Neural progenitor cell (in vitro differentiated cells): ENCODE data around the gene COQ7. TPM values are rescaled to one million over a fixed set of nuclear protein-coding genes. Genes with fewer than 3 reads are reported as not detected.

Source experiments
- DNase-seq: peaks from one replicate; pipeline ENCODE4 v3.0.0-alpha.2; 2016; ENCODE audit warnings: low spot score
- H2AFZ ChIP-seq: fragments of 200-600 bp; sonication (generic); replicated peaks from 2 replicates; pipeline ENCODE4 v1.6.1; 2016; ENCODE audit warnings: antibody characterized with exemption
- H3F3A ChIP-seq: fragments of 200-600 bp; sonication (generic); 2 replicates; pipeline ENCODE4 v1.6.1; 2016; ENCODE audit warnings: antibody characterized with exemption, low read depth
- H3K27ac ChIP-seq: fragments of 200-600 bp; sonication (generic); 2 replicates; pipeline ENCODE4 v1.5.1; 2016; ENCODE audit warnings: mild to moderate bottlenecking
- H3K27me3 ChIP-seq: fragments of 200-600 bp; sonication (generic); 2 replicates; pipeline ENCODE4 v1.6.1; 2016; ENCODE audit warnings: mild to moderate bottlenecking, moderate library complexity
- H3K36me3 ChIP-seq: fragments of 200-600 bp; sonication (generic); 2 replicates; pipeline ENCODE4 v1.5.1; 2016
- H3K4me1 ChIP-seq: fragments of 200-600 bp; sonication (generic); 2 replicates; pipeline ENCODE4 v1.6.1; 2016; ENCODE audit warnings: mixed run types
- H3K4me2 ChIP-seq: fragments of 200-600 bp; sonication (generic); 2 replicates; pipeline ENCODE4 v1.6.1; 2016
- H3K4me3 ChIP-seq: fragments of 200-600 bp; sonication (generic); 2 replicates; pipeline ENCODE4 v1.5.1; 2016
- H3K79me2 ChIP-seq: fragments of 200-600 bp; sonication (generic); 2 replicates; pipeline ENCODE4 v1.6.1; 2016; ENCODE audit warnings: low read depth
- H3K9ac ChIP-seq: fragments of 200-600 bp; sonication (generic); 2 replicates; pipeline ENCODE4 v1.6.1; 2016
- H3K9me3 ChIP-seq: fragments of 200-600 bp; sonication (generic); 2 replicates; pipeline ENCODE4 v1.5.1; 2016; ENCODE audit warnings: low read depth
- H4K20me1 ChIP-seq: fragments of 200-600 bp; sonication (generic); 2 replicates; pipeline ENCODE4 v1.6.1; 2016; ENCODE audit warnings: low read depth
- H3K27ac Mint-ChIP-seq: 3 replicates; pipeline ENCODE4 v1.8.0; 2021; ENCODE audit warnings: mixed read lengths
- H3K27me3 Mint-ChIP-seq: 2 replicates; pipeline ENCODE4 v1.8.0; 2022; ENCODE audit warnings: low read depth, mild to moderate bottlenecking, inconsistent platforms, moderate library complexity, mixed read lengths; ENCODE audit not compliant: insufficient read depth
- H3K36me3 Mint-ChIP-seq: 3 replicates; pipeline ENCODE4 v1.8.0; 2021; ENCODE audit warnings: mixed read lengths
- H3K4me1 Mint-ChIP-seq: 3 replicates; pipeline ENCODE4 v1.8.0; 2021; ENCODE audit warnings: mixed read lengths
- H3K4me3 Mint-ChIP-seq: 3 replicates; pipeline ENCODE4 v1.8.0; 2021; ENCODE audit warnings: mild to moderate bottlenecking, moderate library complexity, mixed read lengths
- H3K9me3 Mint-ChIP-seq: 3 replicates; pipeline ENCODE4 v1.8.0; 2020; ENCODE audit warnings: mixed read lengths
- EZH2 ChIP-seq: fragments of 200-600 bp; sonication (generic); IDR thresholded peaks from 2 replicates; pipeline ENCODE4 v1.6.1; 2017; ENCODE audit warnings: antibody characterized with exemption, mild to moderate bottlenecking, moderate library complexity
- EZH2phosphoT487 ChIP-seq: fragments of 200-600 bp; sonication (generic); IDR thresholded peaks from 2 replicates; pipeline ENCODE4 v1.6.1; 2017; ENCODE audit warnings: antibody characterized with exemption
- total RNA-seq: library from RNA; depleted of rRNA; stranded (reverse); fragments of >200 nt; gene quantifications from 2 replicates; pipeline ENCODE4 v1.2.3, GENCODE V29; 2015; ENCODE audit warnings: low replicate concordance
- TF ChIP-seq, protein P1 (sequence below): fragments of 200-600 bp; sonication (generic); IDR thresholded peaks from 2 replicates; pipeline ENCODE4 v1.5.1; 2017; ENCODE audit warnings: antibody characterized with exemption, mild to moderate bottlenecking

Gene COQ7
- total RNA-seq, 1 donor from 2014 or later: 22.9 TPM

DNA sequence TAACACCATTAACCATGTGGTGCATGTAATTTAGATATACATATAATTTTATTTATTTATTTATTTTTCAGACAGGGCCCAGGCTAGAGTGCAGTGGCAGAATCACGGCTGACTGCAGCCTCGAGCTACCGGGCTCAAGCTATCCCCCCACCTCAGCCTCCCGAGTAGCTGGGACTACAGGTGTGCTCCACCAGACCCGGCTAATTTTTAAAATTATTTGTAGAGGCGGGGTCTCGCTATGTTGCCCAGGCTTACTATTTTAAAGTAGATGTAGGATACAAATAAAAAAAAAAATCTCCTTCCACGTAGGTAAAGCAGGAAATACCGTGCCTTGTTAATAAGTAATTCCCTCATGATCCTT, 446 bp upstream of the COQ7 start:
- Histone ChIP-seq H3K36me3 (no peaks in the 10 kb centered on the region), H3K4me2 (peak overlapping the region; percentile 69), H3K27ac (no peak overlapping the region), H3K4me1 (no peaks in the 10 kb centered on the region), H4K20me1 (no peaks in the 10 kb centered on the region), H3K27me3 (no peaks in the 10 kb centered on the region), H3K4me3 (peak overlapping the region; percentile 87), H3K9ac (no peak overlapping the region), H2AFZ (peak overlapping the region; percentile 54), H3F3A (no peaks in the 10 kb centered on the region), H3K79me2 (peaks cover 16% of the 10 kb centered on the region), H3K9me3 (no peaks in the 10 kb centered on the region)
- Mint-ChIP-seq H3K4me3 (peak overlapping the region; percentile 95), H3K27ac (peak overlapping the region; percentile 97), H3K9me3 (no peaks in the 10 kb centered on the region), H3K36me3 (peaks cover 4% of the 10 kb centered on the region), H3K27me3 (peaks cover 4% of the 10 kb centered on the region), H3K4me1 (peaks cover 7% of the 10 kb centered on the region)
- no peak for DNase-seq
- TF ChIP-seq EZH2phosphoT487 (no peak), EZH2 (no peak)
- TF ChIP-seq, protein P1, sequence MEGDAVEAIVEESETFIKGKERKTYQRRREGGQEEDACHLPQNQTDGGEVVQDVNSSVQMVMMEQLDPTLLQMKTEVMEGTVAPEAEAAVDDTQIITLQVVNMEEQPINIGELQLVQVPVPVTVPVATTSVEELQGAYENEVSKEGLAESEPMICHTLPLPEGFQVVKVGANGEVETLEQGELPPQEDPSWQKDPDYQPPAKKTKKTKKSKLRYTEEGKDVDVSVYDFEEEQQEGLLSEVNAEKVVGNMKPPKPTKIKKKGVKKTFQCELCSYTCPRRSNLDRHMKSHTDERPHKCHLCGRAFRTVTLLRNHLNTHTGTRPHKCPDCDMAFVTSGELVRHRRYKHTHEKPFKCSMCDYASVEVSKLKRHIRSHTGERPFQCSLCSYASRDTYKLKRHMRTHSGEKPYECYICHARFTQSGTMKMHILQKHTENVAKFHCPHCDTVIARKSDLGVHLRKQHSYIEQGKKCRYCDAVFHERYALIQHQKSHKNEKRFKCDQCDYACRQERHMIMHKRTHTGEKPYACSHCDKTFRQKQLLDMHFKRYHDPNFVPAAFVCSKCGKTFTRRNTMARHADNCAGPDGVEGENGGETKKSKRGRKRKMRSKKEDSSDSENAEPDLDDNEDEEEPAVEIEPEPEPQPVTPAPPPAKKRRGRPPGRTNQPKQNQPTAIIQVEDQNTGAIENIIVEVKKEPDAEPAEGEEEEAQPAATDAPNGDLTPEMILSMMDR: no peak

DNA sequence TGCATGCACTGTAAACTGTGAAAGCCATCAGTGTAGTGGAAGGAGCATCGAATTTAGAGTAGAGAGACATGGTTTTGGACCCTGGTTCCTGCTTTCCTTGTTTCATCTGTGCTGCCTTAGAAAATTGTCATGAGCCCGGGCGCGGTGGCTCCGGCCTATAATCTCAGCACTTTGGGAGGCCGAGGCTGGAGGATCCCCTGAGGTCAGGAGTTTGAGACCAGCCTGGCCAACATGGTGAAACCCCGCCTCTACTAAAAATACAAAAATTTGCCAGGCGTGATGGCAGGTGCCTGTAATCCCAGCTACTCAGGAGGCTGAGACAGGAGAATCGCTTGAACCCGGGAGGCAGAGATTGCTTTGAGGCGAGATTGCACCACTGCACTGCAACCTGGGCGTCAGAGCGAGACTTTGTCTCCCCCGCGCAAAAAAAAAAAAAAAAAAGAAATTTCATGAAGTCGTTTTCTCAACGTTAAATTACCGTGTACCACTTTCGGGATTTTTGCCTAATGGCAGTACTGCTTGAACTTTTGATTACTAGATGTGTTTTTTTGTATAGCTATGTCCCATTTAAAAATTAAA, 912 bp downstream of the COQ7 start:
- H3K27ac Mint-ChIP-seq: peak overlapping the region; percentile 97
- TF ChIP-seq EZH2 (no peak), EZH2phosphoT487 (no peak)
- TF ChIP-seq, protein P1: no peak

DNA sequence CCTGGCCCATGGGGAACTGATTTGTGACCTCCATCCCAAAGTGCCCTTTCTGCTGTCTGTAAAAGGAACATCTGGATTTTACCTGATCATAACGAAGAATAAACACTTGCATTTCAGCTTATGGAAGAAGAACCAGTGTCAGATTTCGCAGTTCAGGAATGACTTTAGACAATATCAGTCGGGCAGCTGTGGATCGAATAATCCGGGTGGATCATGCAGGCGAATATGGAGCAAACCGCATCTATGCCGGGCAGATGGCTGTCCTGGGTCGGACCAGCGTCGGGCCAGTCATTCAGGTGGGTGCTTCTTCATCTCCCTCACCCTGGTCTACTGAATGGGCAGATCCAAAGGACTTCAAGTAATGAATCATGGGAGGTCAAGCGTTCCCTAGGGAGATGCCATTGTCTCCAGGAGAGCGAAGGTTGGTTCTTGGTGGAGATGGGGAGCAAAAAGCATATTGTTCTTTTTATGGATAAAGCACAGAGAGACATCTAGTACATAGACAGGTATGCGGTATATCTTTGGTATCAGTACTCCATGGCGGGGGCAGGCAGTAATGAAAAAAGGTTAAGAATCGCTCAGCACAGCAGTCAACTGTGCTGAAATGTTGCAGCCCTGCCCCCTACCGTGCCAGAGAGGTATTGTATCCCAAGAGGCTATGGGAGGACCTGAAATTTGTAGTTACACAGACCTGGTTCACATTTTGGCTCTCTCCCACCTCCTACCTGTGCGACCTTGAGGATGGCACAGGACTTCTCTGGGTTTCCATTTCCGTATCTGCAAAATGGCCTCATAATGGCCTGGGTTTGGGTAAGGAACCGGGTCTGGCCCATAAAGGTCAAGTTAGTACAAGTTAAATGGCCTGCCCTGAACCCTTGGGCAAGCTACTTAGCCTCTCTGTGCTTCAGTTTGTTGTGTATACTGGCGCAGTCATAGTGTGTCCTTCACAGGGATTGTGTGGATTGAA, 4.7 kb downstream of the COQ7 start:
- no peaks in the 10 kb centered on the region for H3K27me3 ChIP-seq
- H3K4me1 ChIP-seq: no peaks in the 10 kb centered on the region
- peak; percentile 66 for DNase-seq
- Mint-ChIP-seq H3K9me3 (no peaks in the 10 kb centered on the region), H3K36me3 (peaks cover 18% of the 10 kb centered on the region), H3K27ac (no peak overlapping the region), H3K4me3 (no peak overlapping the region), H3K4me1 (peaks cover 5% of the 10 kb centered on the region), H3K27me3 (peaks cover 10% of the 10 kb centered on the region)
- peaks cover 16% of the 10 kb centered on the region for H3K79me2 ChIP-seq
- H2AFZ ChIP-seq: no peak overlapping the region
- H3K9me3 ChIP-seq: no peaks in the 10 kb centered on the region
- H3K4me2 ChIP-seq: no peak overlapping the region
- no peaks in the 10 kb centered on the region for H3F3A ChIP-seq
- no peak overlapping the region for H3K27ac ChIP-seq
- TF ChIP-seq EZH2phosphoT487 (no peak), EZH2 (no peak)
- TF ChIP-seq, protein P1: peak; percentile 68
- H3K36me3 ChIP-seq: no peaks in the 10 kb centered on the region
- no peaks in the 10 kb centered on the region for H4K20me1 ChIP-seq
- no peak overlapping the region for H3K4me3 ChIP-seq
- H3K9ac ChIP-seq: no peak overlapping the region

More for the DNA sequence above, 912 bp downstream of the COQ7 start:
- Mint-ChIP-seq H3K27me3 (peaks cover 4% of the 10 kb centered on the region), H3K36me3 (peaks cover 6% of the 10 kb centered on the region), H3K4me3 (peak overlapping the region; percentile 95), H3K9me3 (no peaks in the 10 kb centered on the region), H3K4me1 (peaks cover 7% of the 10 kb centered on the region)
- H3K4me3 ChIP-seq: peak overlapping the region; percentile 87
- no peaks in the 10 kb centered on the region for H3K36me3 ChIP-seq
- H3K27ac ChIP-seq: no peak overlapping the region
- no peaks in the 10 kb centered on the region for H4K20me1 ChIP-seq
- H3K4me2 ChIP-seq: peak overlapping the region; percentile 80
- DNase-seq: no peak
- no peaks in the 10 kb centered on the region for H3K27me3 ChIP-seq
- H3K79me2 ChIP-seq: peaks cover 16% of the 10 kb centered on the region
- no peaks in the 10 kb centered on the region for H3K4me1 ChIP-seq
- peak overlapping the region; percentile 53 for H3K9ac ChIP-seq
- H2AFZ ChIP-seq: peak overlapping the region; percentile 69
- no peaks in the 10 kb centered on the region for H3F3A ChIP-seq
- H3K9me3 ChIP-seq: no peaks in the 10 kb centered on the region
